Ectodermal cell (in vitro differentiated cells): ENCODE results near the gene ROBO3.

Experiments used
- H3K27ac ChIP-seq: 2 replicates; pipeline ENCODE4 v1.7.0; 2013; ENCODE audit warnings: mild to moderate bottlenecking, low read depth, low read length; ENCODE audit not compliant: insufficient read depth, poor library complexity, severe bottlenecking
- H3K27me3 ChIP-seq: 2 replicates; pipeline ENCODE4 v1.7.0; 2013; ENCODE audit warnings: mild to moderate bottlenecking, low read length; ENCODE audit not compliant: insufficient read depth, control insufficient read depth, poor library complexity, severe bottlenecking
- H3K36me3 ChIP-seq: one replicate; pipeline ENCODE4 v1.7.0; 2013; ENCODE audit warnings: low read length; ENCODE audit not compliant: control insufficient read depth, insufficient read depth
- H3K4me1 ChIP-seq: one replicate; pipeline ENCODE4 v1.7.0; 2013; ENCODE audit warnings: low read length; ENCODE audit not compliant: control insufficient read depth, insufficient read depth
- H3K4me3 ChIP-seq: 2 replicates; pipeline ENCODE4 v1.7.0; 2013; ENCODE audit warnings: low read depth, low read length, control low read depth; ENCODE audit not compliant: insufficient read depth
- H3K9me3 ChIP-seq: 2 replicates; pipeline ENCODE4 v1.7.0; 2013; ENCODE audit warnings: mild to moderate bottlenecking, low read length, moderate library complexity; ENCODE audit not compliant: control insufficient read depth
- WGBS, 2 experiments: methylation state at CpG; one replicate each; pipeline ENCODE4 v1.1.7; 2013; ENCODE audit warnings: missing lambda C conversion rate in 2 of 2; 5-methylcytosine and 5-hydroxymethylcytosine counted together

Gene ROBO3

GRCh38 chr11:124832571-124832970 lies 32.7 kb upstream of the ROBO3 start:
- no peaks in the 10 kb centered on the region for H3K9me3 ChIP-seq
- WGBS, 2 experiments = 88 to 96% methylated on average over 4 of the region's 4 CpGs
- no peak overlapping the region for H3K27ac ChIP-seq

GRCh38 chr11:124834526-124835180 lies 30.6 kb upstream of the ROBO3 start:
- Histone ChIP-seq H3K36me3 (no peaks in the 10 kb centered on the region), H3K27me3 (peaks cover 30% of the 10 kb centered on the region), H3K27ac (no peak overlapping the region), H3K4me3 (no peak overlapping the region), H3K9me3 (no peaks in the 10 kb centered on the region), H3K4me1 (peaks cover 14% of the 10 kb centered on the region)
- 91 to 94% methylated on average over 2 to 3 of the region's 3 CpGs for WGBS, 2 experiments

More at GRCh38 chr11:124832571-124832970, 32.7 kb upstream of the ROBO3 start:
- Histone ChIP-seq H3K27me3 (peaks cover 9% of the 10 kb centered on the region), H3K4me3 (no peak overlapping the region), H3K36me3 (no peaks in the 10 kb centered on the region), H3K4me1 (peaks cover 4% of the 10 kb centered on the region)

- 91 to 93% methylated on average over 8 of the region's 8 CpGs for WGBS, 2 experiments
- no peaks in the 10 kb centered on the region for H3K9me3 ChIP-seq
- H3K4me1 ChIP-seq = peaks cover 23% of the 10 kb centered on the region
- H3K4me3 ChIP-seq = no peak overlapping the region
- peaks cover 43% of the 10 kb centered on the region for H3K27me3 ChIP-seq
- H3K27ac ChIP-seq = no peak overlapping the region
- H3K36me3 ChIP-seq = no peaks in the 10 kb centered on the region
Measured at GRCh38 chr11:124835918-124836317, 29.3 kb upstream of the ROBO3 start.

- no peak overlapping the region for H3K27ac ChIP-seq
- H3K4me3 ChIP-seq = no peak overlapping the region
- H3K36me3 ChIP-seq = no peaks in the 10 kb centered on the region
- WGBS, 2 experiments = 14 to 54% methylated on average over 2 to 3 of the region's 3 CpGs
- no peaks in the 10 kb centered on the region for H3K9me3 ChIP-seq
- peaks cover 30% of the 10 kb centered on the region for H3K4me1 ChIP-seq
- H3K27me3 ChIP-seq = peaks cover 58% of the 10 kb centered on the region
Measured at GRCh38 chr11:124837491-124837856, 27.8 kb upstream of the ROBO3 start.

- no peaks in the 10 kb centered on the region for H3K9me3 ChIP-seq
- H3K4me1 ChIP-seq = peaks cover 42% of the 10 kb centered on the region
- WGBS, 2 experiments = 28 to 36% methylated on average over 5 of the region's 5 CpGs
- peak overlapping the region; percentile 29 for H3K4me3 ChIP-seq
- no peak overlapping the region for H3K27ac ChIP-seq
- H3K27me3 ChIP-seq = peaks cover 71% of the 10 kb centered on the region
- no peaks in the 10 kb centered on the region for H3K36me3 ChIP-seq
Measured at GRCh38 chr11:124838805-124839127, 26.5 kb upstream of the ROBO3 start.

- peaks cover 77% of the 10 kb centered on the region for H3K27me3 ChIP-seq
- no peaks in the 10 kb centered on the region for H3K9me3 ChIP-seq
- no peak overlapping the region for H3K27ac ChIP-seq
- H3K36me3 ChIP-seq = no peaks in the 10 kb centered on the region
- WGBS, 2 experiments = 1% methylated on average over 87 of the region's 87 CpGs
- H3K4me1 ChIP-seq = peaks cover 47% of the 10 kb centered on the region
- peak overlapping the region; percentile 29 for H3K4me3 ChIP-seq
Measured at GRCh38 chr11:124839128-124839971, 25.9 kb upstream of the ROBO3 start.

- 4 to 6% methylated on average over 20 of the region's 20 CpGs for whole genome bisulfite sequencing, 2 experiments
- Histone ChIP-seq H3K4me3 (peak overlapping the region; percentile 29), H3K36me3 (no peaks in the 10 kb centered on the region), H3K27ac (no peak overlapping the region), H3K9me3 (no peaks in the 10 kb centered on the region), H3K4me1 (peaks cover 55% of the 10 kb centered on the region), H3K27me3 (peaks cover 84% of the 10 kb centered on the region)
Measured at GRCh38 chr11:124839972-124840621, 25.1 kb upstream of the ROBO3 start.

GRCh38 chr11:124840666-124841065 lies 24.6 kb upstream of the ROBO3 start:
- 33 to 80% methylated on average over 1 of the region's 1 CpG for WGBS, 2 experiments
- H3K27ac ChIP-seq = no peak overlapping the region
- H3K4me1 ChIP-seq = peaks cover 60% of the 10 kb centered on the region
- H3K27me3 ChIP-seq = peaks cover 90% of the 10 kb centered on the region
- H3K4me3 ChIP-seq = no peak overlapping the region
- H3K36me3 ChIP-seq = no peaks in the 10 kb centered on the region
- no peaks in the 10 kb centered on the region for H3K9me3 ChIP-seq

- 53 to 70% methylated on average over 1 to 2 of the region's 3 CpGs for WGBS, 2 experiments
- no peak overlapping the region for H3K4me3 ChIP-seq
- peaks cover 91% of the 10 kb centered on the region for H3K27me3 ChIP-seq
- no peaks in the 10 kb centered on the region for H3K9me3 ChIP-seq
- no peak overlapping the region for H3K27ac ChIP-seq
- H3K4me1 ChIP-seq = peaks cover 64% of the 10 kb centered on the region
- H3K36me3 ChIP-seq = no peaks in the 10 kb centered on the region
Measured at GRCh38 chr11:124841201-124841600, 24.0 kb upstream of the ROBO3 start.

- Histone ChIP-seq H3K27ac (no peak overlapping the region), H3K4me1 (peaks cover 70% of the 10 kb centered on the region), H3K36me3 (no peaks in the 10 kb centered on the region), H3K27me3 (peaks cover 94% of the 10 kb centered on the region), H3K4me3 (no peak overlapping the region), H3K9me3 (no peaks in the 10 kb centered on the region)
- WGBS, 2 experiments = 37 to 39% methylated on average over 2 of the region's 2 CpGs
Measured at GRCh38 chr11:124841840-124842239, 23.4 kb upstream of the ROBO3 start.
